Activated CD4-positive, alpha-beta T cell treated with anti-CD3 and anti-CD28 coated beads, Interleukin-2, amount 10 ng/mL, durations not matched to agents 7 days and 5 days (primary cell): ENCODE data around the gene DTWD2. TPM values are rescaled to one million over a fixed set of nuclear protein-coding genes. Genes with fewer than 3 reads are reported as not detected.

Source experiments
- microRNA-seq: library from miRNA; unstranded; fragments of <30 nt; microRNA quantifications from one replicate; pipeline ENCODE4 v1.2.0, GENCODE V29; 2021; ENCODE audit warnings: borderline microRNAs expressed, borderline replicate concordance
- total RNA-seq, 2 experiments: library from RNA; stranded (reverse); gene quantifications; one replicate each; pipeline ENCODE4 v1.2.3, GENCODE V29; 2021

Gene DTWD2
- total RNA-seq, 2 experiments from 2014 or later = 1.4 to 2.0 TPM

Small RNA genes lying within 50 kb of the gene (microRNA-seq; reads per million reads assigned to microRNA genes)
- gene MIR1244-2 = not detected

Other genes with a start within 250 kb of the DTWD2 start
- gene DMXL1, start 82.5 kb upstream of the DTWD2 start, total RNA-seq = 10 to 100 TPM; 28.4 to 29.3 TPM